M059J (cell line): ENCODE measurements around the gene GTPBP6. TPM values are rescaled to one million over a fixed set of nuclear protein-coding genes. Genes with fewer than 3 reads are reported as not detected.

Experiments
- DNase-seq: peaks from one replicate; pipeline ENCODE4 v3.0.0-alpha.2; 2012; ENCODE audit warnings: low read depth
- total RNA-seq: library from RNA; depleted of rRNA; stranded (reverse); fragments of >200 nt; shearing (Covaris generic); gene quantifications from 2 replicates; pipeline ENCODE4 v1.2.3, GENCODE V29; 2014; rRNA removed

GTPBP6 gene
- 19.9 and 24.5 TPM in 2 replicates for total RNA-seq

- peak; percentile 97 for DNase-seq
Measured at GRCh38 chrX:318739-319578, at the start of gene GTPBP6. GTPBP6 (minus strand) TSS chrX:318796; CDS start chrX:318787, 9 bp downstream.

GRCh38 chrX:367866-368265, 49.3 kb upstream of the GTPBP6 start:
- DNase-seq = no peak

GRCh38 chrX:367349-367748, 48.8 kb upstream of the GTPBP6 start:
- no peak for DNase-seq

DNA sequence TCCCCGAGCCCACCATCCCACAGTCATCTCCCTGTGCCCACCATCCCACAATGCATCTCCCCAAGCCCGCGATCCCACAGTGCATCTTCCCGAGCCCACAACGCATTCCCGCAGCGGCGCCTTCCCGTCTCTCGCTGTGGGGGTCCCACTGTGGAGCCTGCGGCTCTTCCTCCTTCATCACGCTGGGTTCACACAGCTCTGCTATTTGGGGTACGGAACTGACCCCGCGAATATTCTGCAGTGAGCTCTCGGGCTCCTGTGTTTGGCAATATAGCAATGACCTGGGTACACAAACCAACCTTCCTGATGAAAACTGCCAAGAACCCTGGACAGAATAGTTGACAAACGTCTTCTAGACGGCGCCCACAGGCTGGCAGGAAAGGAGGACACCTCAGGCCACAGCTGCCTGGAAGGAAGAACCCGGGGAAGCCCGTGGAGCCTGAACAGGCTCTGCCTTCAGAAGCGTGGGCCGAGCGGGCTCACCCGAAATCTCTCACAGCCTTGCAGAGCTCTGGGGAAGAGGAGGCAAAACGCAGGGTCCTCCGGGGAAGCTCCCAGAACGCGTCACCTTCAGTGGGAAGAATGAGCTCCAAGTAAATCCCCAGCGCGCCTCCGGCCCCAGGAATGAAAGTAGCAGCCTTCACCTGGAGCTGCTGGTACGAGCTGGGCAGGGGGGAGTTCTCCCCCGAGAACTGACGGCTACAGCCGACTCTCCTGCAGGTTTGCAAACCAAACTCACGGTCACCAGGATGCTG, 45.2 kb upstream of the GTPBP6 start:
- no peak for DNase-seq

GRCh38 chrX:362937-363620, 44.5 kb upstream of the GTPBP6 start:
- DNase-seq = no peak

DNA sequence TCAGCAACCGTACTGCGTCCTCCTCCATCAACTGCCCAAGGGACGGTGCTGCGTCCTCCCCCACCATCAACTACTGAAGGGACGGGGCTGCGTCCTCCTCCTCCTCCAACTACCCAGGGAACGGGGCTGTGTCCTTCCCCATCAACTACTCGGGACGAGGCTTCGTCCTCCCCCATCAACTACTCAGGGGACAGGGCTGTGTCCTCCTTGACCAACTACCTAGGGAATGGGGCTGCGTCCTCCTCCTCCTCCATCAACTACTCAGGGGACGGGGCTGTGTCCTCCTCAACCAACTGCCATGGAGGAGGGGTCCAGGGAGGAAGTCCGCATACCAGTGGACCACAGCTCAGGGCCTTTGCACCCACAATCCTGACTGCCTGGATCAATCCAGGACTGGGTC, 43.8 kb upstream of the GTPBP6 start:
- DNase-seq = no peak

- DNase-seq = no peak
Measured at GRCh38 chrX:361231-362145, 42.9 kb upstream of the GTPBP6 start.

DNA sequence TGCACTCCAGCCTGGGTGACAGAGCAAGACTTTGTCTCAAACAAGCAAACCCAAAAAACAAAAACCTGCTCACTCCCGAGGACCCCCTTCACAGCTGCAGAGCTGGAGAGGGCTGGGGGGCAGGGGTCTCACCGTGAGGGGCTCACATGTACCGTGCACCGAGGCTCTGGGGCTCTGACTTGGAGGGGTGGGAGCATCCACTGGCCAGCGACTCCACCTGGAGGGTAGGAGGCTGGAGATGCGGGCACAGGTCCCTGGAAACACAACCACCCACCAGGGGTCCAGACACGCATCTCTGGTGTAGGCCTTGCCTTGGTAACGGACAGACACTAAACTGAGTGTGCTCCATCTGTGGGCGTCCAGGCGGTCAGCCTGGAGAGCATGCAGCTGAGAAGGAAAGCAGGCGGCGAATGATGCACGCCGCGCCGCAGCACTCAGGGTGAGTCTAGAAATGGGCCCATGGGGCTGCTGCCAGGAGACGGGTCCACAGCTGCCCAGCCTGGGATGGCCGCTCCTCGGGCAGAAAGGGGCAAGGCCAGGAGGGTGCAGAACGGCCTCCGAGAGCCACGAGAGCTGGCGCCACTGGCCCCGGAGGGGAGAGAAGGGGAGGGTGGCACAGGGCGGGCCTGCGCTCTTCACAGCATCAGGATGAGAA, 42.0 kb upstream of the GTPBP6 start:
- DNase-seq = no peak

GRCh38 chrX:358651-359143, 40.1 kb upstream of the GTPBP6 start:
- no peak for DNase-seq

- peak; percentile 39 for DNase-seq
Measured at GRCh38 chrX:357693-358471, 39.3 kb upstream of the GTPBP6 start.

GRCh38 chrX:357035-357692, 38.6 kb upstream of the GTPBP6 start:
- DNase-seq = no peak

GRCh38 chrX:356385-357034, 37.9 kb upstream of the GTPBP6 start:
- peak; percentile 60 for DNase-seq

DNA sequence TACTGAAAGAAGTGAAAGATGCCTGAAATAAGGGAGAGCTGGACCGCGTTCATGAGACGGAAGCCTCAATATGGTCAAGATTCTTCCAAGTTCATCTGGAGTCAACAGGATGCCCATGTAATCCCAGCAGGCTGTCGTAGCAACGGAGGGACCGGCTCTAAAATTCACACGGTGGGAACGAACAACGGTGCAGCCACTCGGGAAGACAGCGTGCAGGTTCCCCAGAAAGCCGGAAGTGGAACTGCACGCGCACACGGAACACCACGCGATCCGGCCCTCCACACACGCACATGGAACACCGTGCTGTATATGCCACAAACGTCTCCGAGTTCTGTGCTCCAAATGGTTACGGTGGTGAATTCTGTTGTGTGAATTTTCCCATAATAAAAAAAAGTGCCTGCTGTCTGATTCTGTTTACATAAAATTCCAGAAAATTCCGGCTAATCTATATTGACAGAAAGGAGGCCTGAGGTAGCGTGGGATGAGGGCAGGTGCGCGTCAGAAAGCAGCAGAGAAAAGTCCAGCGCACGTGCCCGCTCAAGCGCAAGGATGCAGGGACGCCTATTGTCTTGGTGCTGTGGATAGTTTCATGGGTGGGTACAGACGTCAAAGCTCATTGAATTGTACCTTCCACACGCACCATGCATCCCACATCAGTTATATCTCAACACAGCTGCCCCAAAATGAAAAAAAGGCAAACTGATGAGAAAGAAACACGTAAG, 36.9 kb upstream of the GTPBP6 start:
- no peak for DNase-seq

DNA sequence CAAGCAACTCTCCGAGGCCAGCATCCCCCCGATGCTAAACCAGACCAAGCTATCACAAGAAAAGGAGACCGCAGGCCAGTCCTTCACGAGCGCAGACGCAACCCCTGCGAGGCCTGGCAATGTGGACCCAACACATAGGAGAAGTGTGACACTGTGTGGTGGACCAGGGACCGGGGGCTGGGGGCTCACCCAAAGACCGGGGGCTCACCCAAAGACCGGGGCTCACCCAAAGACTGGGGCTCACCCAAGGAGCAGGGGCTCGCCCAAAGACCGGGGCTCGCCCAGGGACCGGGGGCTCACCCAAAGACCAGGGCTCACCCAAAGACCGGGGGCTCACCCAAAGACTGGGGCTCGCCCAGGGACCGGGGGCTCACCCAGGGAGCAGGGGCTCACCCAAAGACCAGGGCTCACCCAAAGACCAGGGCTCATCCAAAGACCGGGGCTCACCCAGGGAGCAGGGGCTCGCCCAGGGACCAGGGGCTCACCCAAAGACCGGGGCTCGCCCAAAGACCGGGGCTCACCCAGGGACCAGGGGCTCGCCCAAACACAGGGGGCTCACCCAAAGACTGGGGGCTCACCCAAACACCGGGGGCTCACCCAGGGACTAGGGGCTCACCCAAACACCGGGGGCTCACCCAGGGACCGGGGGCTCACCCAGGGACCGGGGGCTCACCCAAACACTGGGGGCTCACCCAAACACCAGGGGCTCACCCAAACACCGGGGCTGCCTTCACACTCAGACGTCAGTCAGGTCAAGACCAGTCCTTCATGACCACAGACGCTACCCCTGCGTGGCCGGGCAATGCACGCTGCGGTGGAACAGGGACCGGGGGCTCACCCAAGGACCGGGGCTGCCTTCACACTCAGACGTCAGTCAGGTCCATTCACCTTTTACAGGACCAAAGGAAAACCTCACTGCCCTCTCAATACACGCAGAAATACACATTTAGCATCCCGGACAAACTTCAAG, 35.3 kb upstream of the GTPBP6 start:
- no peak for DNase-seq

- DNase-seq = no peak
Measured at GRCh38 chrX:352582-353314, 34.2 kb upstream of the GTPBP6 start.

DNA sequence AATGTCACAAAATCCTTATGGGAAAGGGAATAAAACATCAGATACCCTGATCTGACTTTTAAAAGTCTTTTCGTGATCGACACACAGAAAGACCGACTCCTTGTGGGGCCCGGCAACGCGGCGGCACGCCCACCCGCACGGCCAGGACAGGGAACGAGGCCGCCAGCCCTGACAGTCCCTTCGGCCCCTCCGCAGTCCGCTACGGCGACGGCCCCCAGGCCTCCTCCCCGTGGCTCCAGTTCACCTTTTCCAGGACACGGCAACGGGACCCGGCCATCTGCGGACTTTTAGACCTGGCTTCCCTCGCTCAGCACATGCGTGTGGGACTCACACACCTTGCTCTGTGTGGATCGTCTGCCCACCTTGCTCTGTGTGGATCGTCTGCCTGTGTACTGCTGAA, 33.6 kb upstream of the GTPBP6 start:
- DNase-seq = no peak
